Medulla oblongata (tissue), 1 donor: ENCODE data around the gene CDH4.

ENCODE experiments used
- DNase-seq: peaks from one replicate; pipeline ENCODE4 v3.0.0-alpha.2; 2015; ENCODE audit errors: extremely low spot score

Gene CDH4

GRCh38 chr20:61891476-61891875, 639.4 kb downstream of the CDH4 start:
- DNase-seq = no peak

GRCh38 chr20:61891916-61892649, 640.0 kb downstream of the CDH4 start:
- no peak for DNase-seq

- DNase-seq = no peak
Observed at GRCh38 chr20:61895016-61895415, 643.0 kb downstream of the CDH4 start.

- DNase-seq = no peak
Observed at GRCh38 chr20:61895686-61896057, 643.6 kb downstream of the CDH4 start.

DNA sequence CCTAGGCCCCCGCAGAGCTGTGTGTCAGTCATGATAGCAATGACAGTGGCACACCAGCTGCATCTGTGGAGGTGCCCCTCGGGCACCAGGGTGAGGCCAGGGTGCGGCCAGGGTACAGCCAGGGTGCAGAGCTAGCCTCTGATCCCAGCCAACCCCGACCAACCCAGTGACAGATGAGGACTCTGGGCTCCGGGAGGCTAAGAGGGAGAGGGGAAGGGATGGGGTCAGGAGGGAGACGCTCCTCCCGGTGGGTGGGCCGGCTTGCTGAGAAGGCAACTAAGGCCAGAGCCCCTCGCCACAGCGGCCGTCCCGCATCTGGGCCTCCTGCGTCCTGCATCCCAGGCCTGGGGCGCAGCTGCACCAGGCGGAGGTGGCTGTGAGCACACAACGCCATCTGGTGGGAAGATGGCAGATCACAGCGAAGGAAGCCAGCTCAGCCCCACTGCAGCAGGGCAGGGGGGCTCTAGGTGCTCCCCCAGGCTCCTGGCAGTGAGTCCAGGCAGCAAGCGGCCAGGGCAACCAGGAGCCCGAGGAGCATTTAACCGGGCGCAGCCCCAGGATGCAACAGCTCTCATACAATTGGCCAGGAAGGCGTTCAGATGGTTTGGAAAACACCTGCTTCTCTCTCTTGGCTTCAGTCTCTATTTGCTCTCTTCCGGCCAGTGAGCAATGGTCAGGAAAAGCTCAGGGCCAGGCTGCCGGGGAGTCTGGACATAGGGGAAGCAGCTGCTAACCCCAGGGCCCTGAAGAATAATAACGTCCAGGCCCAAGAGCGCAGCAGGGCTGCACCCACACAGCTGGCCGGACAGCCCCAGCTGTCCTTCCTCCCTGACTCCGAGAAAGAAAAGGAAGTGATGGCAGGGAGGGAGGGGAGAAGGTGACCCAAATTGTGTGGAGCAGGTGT, 644.2 kb downstream of the CDH4 start:
- peak; percentile 72 for DNase-seq

GRCh38 chr20:61897401-61898295, 645.6 kb downstream of the CDH4 start:
- DNase-seq = no peak

- DNase-seq = no peak
Observed at GRCh38 chr20:61898405-61898804, 646.3 kb downstream of the CDH4 start.

DNA sequence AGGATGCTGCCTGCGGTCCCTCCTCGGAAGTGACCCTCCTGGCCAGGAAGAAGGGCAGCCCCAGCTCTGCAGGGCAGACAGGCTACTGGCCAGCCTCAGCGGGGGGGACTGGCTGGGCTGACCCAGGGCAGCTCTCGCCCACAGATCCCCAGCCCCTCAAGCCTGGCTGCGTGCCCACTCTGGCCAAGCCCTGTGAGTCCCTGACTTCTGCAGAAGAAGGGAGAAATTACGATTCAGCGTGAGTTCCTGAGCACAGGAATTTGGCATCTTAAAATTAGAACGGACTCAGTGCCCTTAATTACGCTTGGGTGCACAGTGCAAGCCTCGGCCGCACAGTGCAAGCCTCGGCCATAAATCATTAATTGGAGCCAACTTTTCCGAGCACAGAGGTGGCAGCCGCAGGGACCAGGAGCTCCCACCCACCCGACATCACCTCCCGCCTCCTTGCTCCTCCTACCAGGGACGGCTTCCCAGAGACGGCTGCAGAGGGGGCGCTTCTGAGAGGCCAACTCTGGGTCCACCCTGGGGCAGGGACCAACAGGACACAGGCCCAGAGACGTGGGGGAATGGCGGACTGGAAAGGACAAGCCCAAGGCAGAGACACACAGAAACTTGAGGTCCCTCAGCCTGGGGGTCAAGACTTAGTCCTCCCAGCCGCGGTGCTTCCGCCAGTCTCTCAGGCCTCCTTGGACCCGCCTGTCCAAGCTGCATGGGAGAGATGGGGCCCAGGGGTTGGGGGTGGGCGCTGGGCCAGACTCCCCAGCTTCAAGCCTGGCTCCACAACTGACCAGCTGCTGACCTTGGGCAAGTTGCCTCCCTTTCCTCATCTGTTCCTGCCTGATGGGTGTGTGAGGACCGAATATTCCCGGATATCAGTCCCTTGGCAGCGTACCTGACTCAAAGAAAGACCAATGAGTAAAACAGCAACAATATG, 648.2 kb downstream of the CDH4 start:
- DNase-seq = peak; percentile 23

GRCh38 chr20:61900945-61901293, 648.9 kb downstream of the CDH4 start:
- DNase-seq = no peak

DNA sequence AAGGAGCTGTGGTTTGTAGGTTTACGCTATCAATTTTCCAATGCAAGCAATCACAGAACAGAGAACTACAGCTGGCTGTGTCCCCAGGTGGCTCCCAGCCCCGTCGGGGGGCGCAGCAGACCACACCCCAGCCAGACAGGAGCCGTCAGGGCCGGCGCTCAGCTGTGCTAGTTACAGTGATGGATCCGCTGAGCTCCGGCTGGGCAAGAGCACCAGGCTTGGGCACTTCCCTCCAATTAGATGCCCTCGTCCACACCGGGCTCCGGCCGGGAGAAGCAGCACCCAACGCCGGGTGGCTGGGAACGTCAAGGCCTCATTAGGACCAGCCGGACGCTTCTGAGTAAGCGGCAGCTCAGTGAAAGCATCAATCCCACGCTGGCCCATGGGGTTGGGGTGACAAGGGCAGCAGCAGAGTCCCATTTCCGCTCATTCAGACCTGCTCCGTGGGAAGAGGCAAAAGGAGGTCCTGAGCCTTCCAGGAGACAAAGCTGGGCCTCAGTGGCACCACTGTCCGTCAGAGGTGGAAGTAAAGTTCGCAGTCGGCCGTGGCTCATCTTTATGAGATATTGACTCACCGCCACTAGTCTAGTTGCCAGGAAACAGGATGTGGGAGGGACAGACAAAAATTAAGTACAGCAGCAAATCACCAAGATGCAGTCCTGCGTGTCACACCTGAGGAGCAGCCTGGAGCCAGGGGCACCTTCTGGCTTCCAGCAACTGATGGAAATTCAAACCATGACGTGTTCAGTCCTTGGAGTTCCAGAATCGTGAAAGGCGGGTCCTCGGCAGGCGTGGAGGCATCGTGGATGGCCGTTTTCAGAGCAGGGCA, 649.5 kb downstream of the CDH4 start:
- DNase-seq = no peak

GRCh38 chr20:61902221-61902869, 650.3 kb downstream of the CDH4 start:
- no peak for DNase-seq

- DNase-seq = no peak
Observed at GRCh38 chr20:61903575-61904340, 651.7 kb downstream of the CDH4 start.

GRCh38 chr20:61904456-61904855, 652.4 kb downstream of the CDH4 start:
- DNase-seq = no peak

- no peak for DNase-seq
Observed at GRCh38 chr20:61905781-61906523, 653.9 kb downstream of the CDH4 start.

DNA sequence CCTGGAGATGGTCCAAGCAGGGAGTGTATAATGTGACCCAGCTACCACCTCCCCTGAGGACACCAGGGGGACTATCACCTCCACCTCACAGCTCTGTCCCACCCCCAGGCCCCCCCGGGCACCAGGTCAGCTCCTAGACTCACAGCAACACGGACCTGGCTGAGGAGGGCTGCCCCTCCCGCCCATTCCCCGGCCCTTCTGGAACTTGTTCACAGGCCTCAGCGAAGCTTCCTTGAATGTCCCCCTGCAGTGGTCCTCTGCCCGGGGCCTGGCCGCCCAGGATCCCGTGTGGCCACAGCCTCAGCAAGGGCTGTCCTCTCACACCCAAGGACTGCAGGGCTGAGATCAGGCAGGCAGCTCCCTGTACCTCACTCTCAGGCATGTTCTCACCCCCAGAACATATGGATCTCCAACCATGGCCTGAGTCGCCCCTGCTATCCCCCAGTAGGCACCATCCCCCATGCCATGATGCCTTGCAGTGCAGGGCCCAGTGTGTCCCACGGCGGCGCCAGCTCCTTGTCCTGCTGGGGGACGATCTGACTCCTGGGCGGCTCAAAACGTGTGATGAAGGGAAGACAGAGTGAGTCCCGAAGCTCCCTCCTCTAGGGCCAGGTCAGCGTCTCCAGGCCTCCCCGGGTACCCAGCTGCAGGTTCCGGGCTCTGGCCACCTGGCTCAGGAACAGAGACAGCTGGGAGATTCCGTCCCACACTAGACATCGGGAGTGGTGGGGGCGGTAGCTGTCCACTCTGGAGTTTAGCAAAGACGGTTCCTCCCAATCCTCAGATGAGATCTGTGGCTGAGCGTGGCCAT, 655.2 kb downstream of the CDH4 start:
- no peak for DNase-seq

- no peak for DNase-seq
Observed at GRCh38 chr20:61908057-61909026, 656.3 kb downstream of the CDH4 start.
